ENCODE measurements around the gene PLEKHH3.

- TF ChIP-seq, protein P1, sequence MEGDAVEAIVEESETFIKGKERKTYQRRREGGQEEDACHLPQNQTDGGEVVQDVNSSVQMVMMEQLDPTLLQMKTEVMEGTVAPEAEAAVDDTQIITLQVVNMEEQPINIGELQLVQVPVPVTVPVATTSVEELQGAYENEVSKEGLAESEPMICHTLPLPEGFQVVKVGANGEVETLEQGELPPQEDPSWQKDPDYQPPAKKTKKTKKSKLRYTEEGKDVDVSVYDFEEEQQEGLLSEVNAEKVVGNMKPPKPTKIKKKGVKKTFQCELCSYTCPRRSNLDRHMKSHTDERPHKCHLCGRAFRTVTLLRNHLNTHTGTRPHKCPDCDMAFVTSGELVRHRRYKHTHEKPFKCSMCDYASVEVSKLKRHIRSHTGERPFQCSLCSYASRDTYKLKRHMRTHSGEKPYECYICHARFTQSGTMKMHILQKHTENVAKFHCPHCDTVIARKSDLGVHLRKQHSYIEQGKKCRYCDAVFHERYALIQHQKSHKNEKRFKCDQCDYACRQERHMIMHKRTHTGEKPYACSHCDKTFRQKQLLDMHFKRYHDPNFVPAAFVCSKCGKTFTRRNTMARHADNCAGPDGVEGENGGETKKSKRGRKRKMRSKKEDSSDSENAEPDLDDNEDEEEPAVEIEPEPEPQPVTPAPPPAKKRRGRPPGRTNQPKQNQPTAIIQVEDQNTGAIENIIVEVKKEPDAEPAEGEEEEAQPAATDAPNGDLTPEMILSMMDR (IDR thresholded peaks at IDR 0.05) = no peak
- TF ChIP-seq POLR2AphosphoS5 (IDR thresholded peaks at IDR 0.05) = no peak
- TF ChIP-seq POLR2A (IDR thresholded peaks at IDR 0.05) = no peak
Observed at GRCh38 chr17:42629411-42630009, 47.3 kb downstream of the PLEKHH3 start.

Data from breast epithelium (tissue), 3 donors.